ENCODE data around the gene CGB8.
"Not testable (repeated sequence)": the region's sequence is repeated elsewhere in the genome, so short reads cannot be mapped to it uniquely, and the experiment has no call there.

Gene CGB8

DNA sequence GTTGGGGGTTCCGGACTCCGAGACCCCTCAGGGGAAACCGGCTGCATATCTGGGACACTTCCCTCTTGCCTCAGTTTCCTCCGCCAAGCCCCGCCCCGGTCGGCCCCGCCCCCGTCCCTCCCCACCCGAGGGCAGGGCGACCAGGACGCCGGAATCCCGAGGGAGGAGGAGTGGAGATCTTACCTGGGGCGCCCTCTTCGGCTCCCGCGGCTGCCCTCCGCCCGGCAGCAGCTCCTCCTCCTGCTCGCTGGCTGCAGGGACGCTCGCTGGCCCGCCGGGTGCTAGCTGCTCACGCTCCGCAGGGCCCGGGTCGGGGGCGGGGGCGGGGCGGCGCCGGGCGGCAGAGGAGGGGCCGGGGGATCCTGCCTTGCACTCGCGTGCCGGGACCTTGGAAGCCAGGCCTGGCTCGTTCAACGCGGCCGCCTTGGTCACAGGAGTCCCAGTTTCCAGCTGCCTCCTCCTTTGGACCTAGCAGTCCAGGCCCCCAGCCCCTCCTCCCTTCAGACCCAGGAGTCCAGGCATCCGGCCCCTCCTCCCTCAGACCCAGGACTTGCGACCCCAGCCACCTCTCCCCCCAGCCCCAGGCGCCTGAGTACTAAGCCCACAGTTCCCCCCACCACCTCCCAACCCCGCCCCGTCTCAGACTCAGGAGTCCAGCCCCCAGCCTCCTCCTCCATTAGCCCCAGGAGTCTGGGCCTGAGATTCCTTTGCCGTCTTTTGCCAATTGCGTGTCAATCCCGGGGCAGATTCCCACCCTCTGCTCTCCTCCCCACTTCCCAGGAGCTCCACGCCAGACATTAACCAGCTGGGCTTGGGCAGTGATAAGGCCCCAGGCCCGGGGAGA, 16.1 kb upstream of the CGB8 start, which contains the start of gene NTF4:
Gene NTF4, minus strand, starts transcription at position 51 of the 844 bp plus-strand sequence. CDS start 2,821 bp downstream, outside the sequence.
- DNase-seq, result no peak

DNA sequence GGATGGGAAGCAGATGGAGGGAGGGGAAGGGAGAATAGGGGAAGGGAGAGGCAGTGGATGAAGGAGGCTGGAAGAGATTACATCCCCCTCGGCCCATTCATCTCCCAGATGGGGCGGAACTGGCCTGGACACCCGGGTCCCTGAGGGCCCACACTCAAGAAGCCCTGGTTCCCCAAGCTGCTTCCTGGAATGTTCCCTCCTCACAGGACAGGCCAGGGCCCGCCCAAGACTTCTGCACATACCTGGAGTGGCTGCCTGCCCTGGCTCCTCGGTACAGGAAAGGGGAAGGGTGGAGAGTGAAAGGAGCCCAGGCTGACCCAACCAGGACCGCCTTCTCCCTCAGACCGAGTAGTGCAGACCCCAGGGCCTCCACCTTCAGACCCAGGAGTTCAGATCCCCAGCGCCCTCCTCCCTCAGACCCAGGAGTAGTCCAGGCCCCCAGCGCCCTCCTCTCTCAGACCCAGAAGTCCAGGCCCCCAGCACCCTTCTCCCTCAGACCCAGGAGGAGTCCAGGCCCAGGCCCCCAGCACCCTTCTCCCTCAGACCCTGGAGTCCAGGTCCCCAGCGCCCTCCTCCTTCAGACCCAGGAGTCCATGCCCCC, 15.2 kb upstream of the CGB8 start:
- no peak for DNase-seq

DNA sequence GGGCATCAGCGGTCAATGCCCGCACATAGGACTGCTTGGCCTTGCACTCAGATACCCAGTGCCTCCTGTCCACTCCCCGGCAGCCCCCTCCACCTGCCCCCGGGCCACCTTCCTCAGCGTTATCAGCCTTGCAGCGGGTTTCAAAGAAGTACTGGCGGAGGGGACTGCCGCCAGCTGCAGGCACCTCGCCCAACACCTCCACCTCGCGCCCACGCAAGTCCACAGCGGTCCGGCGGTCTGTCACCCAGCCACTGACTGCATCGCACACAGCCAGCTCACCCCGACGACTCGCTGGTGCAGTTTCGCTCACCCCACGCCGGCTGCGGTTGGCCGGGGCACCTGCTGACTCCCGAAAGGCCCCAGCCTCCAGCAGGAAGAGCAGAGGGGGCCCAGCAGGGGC, 12.5 kb upstream of the CGB8 start:
- DNase-seq, result no peak

DNA sequence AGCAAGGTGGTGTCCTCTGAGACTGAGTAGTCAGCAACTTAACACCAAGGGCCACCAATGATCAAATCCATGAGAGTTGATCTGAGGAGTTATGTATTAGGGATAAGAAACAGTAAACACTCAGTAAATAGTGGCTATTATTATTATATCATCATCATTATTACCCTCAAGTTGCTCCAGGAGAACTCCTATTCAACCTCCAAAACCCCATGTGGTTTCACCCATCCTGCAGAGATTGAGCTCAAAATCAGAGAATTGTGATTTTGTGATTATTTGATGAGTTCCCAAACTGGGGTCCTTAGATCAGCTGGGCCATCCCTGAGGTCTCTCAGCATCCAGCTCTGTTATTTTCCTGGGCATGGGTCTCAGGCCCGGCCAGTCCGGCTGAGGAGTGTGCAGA, 12.1 kb upstream of the CGB8 start:
- DNase-seq, result no peak

DNA sequence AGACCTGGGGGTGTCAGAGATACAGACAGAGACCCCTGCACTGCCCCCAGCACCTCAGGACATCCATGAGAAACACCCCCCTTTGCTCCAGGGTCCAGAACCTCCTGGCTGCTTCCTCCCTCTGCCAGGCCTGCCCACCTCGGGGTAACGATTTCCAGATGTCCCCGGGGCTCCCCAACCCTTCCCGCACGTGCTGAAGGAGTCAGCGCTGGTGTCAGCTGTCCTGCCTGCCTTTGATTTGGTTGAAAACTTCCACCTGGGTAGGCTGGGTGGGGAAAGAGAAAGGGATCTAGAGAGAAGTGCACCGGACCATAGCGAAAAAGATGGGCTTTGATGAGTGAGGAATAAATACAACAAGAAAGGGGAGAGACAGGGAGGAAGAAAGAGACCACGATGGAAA, 10.1 kb upstream of the CGB8 start:
- DNase-seq, result no peak

DNA sequence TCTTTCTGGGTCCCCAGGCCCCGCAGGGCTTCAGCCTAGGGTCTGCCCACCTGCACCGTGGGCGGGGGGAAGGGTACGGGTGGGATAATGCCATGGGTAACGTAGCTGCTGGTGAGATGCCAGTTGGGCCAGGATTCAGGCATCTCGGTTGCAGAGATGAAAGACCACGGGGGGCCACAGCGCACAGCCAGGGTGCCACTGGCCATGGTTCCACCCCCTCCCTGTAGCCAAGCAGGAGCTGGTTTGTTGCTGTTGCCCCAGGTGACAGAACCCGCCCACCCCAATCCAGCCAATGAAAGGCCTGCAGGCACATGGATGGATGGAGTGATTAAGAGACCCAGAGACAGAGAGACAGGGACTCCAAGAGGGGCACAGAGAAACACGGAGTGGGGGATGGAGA, 9.7 kb upstream of the CGB8 start:
- DNase-seq, result no peak

DNA sequence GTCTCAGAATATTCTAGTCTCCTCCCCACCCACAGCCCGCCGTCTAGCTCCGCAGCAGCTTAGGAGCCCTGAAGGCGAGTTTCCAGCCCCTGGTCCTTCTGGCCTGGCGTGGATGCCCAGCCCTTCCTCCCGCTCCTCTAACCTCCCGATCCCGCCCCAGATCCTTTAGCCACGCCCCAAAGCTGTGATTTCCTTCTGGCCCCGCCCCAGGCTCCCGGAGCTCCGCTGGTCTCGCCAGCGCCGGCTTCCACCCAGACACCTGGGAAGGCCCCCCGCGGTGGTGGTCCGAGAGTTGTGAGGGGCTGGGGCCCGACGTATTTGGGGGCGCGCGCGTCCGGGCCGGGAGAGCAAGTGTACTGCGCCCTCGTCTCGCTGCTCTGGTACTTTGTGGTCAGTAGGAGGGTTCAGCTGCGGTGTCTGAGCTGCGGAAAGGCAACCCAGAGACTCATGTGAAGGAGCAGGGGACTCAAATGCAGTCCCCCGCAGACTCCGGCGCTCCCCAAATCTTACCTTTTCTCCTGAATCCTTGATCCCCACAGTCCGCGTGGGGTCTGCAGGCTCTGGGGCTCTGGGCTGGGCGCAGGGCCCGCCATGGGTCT, 8.8 kb upstream of the CGB8 start, which contains the start of gene CGB7:
Gene CGB7, minus strand, starts transcription at position 114 of the 599 bp plus-strand sequence. CDS start 2,374 bp downstream, outside the sequence.
- no peak for DNase-seq

DNA sequence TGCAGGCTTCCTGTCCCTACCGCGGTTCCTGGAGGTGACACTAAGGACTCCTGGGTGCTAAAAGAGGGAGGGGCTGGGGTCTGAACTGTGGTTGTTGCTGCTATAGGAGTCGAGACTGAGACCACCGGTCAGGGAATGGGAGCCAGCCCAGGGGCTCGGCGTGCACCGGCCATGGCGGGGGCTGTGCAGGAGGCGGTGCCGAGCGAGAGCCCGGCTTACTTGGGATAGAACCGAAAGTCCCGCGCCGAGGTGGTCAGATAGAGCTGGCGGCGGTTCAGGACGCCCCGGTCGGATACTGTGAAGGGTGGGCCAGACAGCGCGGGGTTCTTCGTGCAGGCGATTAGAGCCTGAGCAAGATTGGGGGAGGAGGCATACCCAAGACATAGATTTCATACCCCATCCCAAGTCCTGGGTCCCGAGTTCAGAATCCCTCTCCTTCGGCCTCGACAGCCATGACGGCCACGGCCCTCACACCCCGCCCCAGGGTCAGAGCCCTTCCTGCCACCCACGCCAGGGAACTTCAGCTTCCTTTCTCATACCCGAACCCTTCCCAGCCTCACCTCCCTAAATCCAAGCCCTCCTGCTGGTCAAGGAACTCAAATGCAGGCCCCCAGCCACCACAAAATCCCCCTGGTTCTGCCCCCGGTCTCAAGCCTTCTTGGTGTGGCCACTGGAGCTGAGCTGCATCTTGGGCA, 8.1 kb upstream of the CGB8 start:
- not testable (repeated sequence) for DNase-seq

DNA sequence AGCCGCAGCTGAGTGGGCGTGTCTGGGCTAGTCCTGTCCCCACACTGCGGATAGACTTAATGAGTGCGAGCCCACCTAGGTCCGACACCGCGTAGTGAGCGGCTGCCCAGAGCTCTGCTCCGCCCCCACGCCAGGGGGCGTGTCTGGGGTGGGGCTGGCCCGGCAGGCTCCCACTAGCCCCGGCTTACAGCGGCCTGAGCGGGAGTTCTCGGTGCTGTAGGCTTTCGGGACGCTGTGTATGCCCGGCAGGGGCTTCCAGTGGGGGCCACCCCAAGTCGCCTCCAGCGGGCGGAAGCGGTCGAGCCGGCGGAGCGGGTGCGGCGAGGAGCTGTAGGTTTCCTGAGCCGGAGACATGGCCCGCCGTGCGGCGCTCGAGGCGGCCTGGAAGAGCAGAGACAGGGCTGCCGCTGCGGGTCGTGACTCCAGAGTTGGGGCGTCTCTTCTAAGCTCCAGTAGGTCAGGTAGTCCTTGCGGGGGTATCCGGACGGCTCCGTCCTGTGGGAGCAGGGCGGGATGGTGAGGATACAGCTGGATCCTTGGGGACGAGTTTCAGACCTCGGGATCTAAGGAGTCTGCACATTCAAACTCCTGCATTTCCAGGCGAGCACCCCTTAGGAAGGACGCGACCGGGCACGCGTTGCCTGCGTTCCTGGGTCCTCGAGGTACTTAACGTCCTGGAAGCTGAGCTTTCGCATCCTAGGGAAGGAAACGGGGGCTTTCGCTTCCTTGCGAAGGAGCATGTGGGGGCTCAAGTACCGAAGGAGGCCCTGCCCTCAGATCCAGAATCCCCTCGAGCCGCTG, 7.4 kb upstream of the CGB8 start:
- DNase-seq, result peak; percentile 36

DNA sequence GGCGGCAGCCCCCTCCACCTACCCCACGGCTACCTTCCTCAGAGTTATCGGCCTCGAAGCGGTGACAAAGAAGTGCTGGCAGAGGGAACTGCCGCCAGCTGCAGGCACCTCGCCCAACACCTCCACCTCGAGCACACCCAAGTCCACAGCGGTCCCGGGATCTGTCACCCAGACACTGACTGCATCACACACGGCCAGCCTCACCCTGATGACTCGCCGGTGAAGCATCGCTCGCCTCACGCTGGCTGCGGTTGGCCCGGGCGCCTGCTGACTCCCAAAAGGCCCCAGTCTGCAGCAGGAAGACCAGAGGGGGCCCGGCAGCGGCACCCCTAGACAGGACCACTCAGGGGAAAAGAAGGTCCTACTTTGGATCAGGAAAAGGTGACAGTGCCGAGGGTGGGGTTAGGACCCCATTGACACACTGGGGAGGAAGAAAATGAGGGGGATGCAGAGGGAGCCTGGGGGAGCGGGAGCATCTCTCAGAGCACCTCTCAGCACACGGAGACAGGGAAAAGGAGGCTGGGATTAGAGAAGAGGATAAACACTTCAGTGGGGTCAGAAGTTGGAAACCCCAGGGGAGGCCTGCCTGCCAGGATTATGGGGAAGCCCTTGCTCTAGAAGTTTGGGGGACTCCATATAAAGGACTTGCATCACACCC, 1.6 kb upstream of the CGB8 start:
- not testable (repeated sequence) for DNase-seq

DNA sequence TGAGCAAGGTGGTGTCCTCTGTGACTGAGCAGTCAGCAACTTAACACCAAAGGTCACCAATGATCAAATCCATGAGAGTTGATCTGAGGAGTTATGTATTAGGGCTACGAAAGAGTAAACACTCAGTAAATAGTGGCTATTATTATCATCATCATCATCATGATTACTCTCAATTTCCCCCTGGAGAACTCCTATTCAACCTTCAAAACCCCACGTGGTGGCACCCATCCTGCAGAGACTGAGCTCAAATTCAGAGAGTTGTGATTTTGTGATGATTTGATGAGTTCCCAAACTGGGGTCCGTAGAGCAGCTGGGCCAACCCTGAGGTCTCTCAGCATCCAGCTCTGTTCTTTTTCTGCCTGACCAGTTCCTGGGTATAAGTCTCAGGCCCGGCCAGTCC, 923 bp upstream of the CGB8 start:
- DNase-seq, result not testable (repeated sequence)

DNA sequence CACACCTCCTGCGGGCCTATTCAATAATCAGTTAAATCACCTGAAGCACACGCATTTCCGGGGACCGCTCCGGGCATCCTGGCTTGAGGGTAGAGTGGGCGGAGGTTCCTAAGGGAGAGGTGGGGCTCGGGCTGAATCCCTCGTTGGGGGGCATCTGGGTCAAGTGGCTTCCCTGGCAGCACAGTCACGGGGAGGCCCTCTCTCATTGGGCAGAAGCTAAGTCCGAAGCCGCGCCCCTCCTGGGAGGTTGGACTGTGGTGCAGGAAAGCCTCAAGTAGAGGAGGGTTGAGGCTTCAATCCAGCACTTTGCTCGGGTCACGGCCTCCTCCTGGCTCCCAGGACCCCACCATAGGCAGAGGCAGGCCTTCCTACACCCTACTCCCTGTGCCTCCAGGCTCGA, 5.4 kb downstream of the CGB8 start, which contains the start of gene CGB5:
Gene CGB5, plus strand, starts transcription at position 301 of the 400 bp plus-strand sequence. CDS start 362 bp downstream, outside the sequence.
- not testable (repeated sequence) for DNase-seq

DNA sequence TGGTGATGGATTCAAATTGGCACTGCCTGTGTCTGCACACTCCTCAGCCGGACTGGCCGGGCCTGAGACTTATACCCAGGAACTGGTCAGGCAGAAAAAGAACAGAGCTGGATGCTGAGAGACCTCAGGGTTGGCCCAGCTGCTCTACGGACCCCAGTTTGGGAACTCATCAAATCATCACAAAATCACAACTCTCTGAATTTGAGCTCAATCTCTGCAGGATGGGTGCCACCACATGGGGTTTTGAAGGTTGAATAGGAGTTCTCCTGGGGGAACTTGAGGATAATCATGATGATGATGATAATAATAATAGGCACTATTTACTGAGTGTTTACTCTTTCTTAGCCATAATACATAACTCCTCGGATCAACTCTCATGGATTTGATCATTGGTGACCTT, 6.2 kb downstream of the CGB8 start:
- DNase-seq, result not testable (repeated sequence)

DNA sequence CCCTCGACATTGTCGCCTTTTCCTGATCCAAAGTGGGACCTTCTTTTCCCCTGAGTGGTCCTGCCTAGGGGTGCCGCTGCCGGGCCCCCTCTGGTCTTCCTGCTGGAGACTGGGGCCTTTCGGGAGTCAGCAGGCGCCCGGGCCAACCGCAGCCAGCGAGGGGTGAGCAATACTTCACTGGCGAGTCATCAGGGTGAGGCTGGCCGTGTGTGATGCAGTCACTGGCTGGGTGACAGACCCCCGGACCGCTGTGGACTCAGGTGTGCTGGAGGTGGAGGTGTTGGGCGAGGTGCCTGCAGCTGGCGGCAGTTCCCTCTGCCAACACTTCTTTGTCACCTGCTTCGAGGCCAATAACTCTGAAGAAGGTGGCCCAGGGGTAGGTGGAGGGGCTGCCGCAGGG, 6.7 kb downstream of the CGB8 start:
- DNase-seq, result no peak

DNA sequence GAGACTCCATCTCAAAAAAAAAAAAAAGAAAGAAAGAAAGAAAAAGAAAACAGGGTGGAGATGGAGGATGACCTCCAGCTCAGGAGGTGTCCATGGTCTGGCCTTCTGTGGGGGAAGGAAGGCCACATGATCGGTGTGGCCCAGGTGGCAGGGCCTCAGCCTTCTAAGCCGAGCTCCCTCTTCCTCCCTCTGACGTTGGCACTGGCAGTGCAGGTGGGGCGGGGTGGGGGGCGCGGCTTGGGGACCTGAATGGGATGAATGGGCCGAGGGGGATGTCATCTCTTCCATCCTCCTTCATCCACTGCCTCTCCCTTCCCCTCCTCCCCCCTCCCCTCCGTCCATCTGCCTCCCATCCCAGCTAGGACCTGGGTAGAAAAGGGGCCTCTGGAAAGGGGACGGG, 9.2 kb downstream of the CGB8 start:
- DNase-seq, result not testable (repeated sequence)

DNA sequence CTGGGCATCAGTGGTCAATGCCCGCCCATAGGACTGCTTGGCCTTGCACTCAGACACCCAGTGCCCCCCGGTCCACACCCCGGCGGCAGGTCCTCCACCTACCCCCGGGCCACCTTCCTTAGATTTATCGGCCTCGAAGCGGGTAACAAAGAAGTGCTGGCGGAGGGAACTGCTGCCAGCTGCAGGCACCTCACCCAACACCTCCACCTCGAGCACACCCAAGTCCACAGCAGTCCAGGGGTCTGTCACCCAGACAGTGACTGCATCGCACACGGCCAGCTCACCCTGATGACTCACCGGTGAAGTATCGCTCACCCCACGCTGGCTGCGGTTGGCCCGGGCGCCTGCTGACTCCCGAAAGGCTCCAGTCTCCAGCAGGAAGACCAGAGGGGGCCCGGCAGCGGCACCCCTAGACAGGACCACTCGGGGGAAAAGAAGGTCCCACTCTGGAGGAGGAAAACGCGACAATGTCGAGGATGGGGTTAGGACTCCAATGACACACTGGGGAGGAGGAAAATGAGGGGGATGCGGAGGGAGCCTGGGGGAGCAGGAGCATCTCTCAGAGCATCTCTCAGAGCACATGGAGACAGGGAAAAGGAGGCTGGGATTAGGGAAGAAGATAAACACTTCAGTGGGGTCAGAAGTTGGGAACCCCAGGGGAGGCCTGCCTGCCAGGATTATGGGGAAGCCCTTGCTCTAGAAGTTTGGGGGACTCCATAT, 10.2 kb downstream of the CGB8 start:
- DNase-seq, result not testable (repeated sequence)

DNA sequence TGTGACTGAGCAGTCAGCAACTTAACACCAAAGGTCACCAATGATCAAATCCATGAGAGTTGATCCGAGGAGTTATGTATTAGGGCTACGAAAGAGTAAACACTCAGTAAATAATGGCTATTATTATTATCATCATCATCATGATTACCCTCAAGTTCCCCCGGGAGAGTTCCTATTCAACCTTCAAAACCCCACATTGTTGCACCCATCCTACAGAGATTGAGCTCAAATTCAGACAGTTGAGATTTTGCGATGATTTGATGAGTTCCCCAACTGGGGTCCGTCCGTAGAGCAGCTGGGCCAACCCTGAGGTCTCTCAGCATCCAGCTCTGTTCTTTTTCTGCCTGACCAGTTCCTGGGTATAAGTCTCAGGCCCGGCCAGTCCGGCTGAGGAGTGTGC, 10.8 kb downstream of the CGB8 start:
- not testable (repeated sequence) for DNase-seq

DNA sequence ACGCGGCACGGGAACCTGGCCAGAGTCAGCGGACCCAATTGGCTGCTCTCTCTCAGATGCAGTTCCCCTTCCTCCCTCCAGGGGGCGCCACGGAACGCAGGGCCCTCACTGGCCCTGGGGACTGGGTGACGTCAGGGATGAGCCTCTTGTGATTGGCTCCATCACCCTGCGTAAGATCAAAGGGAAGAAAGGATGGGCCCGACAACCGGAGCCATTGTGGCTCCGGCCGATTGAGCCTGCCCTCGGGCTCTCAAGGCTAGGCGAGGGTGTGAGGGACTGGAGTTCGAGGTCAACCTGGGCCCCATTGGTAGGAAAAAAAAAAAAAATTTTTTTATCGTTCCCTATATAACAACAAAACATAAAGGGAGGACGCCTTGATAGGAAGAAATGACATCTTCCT, 12.1 kb downstream of the CGB8 start, which contains the start of gene CGB1:
Gene CGB1, minus strand, starts transcription at position 81 of the 400 bp plus-strand sequence. CDS start 184 bp downstream, outside the sequence.
- not testable (repeated sequence) for DNase-seq

DNA sequence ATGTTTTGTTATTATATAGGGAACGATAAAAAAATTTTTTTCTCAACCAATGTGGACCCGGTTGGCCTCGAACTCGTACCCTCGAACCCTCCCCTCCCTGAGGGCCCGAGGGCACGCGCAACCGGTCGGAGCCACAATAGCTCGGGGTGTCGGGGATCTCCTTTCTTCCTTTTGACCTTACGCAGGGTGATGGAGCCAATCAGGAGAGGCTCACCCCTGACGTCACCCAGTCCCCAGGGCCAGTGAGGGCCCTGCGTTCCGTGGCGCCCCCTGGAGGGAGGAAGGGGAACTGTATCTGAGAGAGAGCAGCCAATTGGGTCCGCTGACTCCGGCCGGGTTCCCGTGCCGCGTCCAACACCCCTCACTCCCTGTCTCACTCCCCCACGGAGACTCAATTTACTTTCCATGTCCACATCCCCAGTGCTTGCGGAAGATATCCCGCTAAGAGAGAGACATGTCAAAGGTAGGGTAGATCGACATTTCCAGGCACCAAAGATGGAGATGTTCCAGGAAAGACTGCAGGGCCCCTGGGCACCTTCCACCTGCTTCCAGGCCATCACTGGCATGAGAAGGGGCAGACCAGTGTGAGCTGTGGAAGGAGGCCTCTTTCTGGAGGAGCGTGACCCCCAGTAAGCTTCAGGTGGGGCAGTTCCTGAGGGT, 17.1 kb downstream of the CGB8 start, which contains the start of gene CGB2:
Gene CGB2, plus strand, starts transcription at position 249 of the 660 bp plus-strand sequence. Its CDS starts 206 bp downstream, at position 455.
- not testable (repeated sequence) for DNase-seq

DNA sequence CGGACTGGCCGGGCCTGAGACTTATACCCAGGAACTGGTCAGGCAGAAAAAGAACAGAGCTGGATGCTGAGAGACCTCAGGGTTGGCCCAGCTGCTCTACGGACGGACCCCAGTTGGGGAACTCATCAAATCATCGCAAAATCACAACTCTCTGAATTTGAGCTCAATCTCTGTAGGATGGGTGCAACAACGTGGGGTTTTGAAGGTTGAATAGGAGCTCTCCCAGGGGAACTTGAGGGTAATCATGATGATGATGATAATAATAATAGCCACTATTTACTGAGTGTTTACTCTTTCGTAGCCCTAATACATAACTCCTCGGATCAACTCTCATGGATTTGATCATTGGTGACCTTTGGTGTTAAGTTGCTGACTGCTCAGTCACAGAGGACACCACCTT, 18.6 kb downstream of the CGB8 start:
- DNase-seq, result not testable (repeated sequence)

All from activated gamma-delta T cell (primary cell).